Adrenal gland (tissue), 5 donors: ENCODE data around the gene RBL1.

Experiments used
- CTCF ChIP-seq, 6 experiments: fragments of 450-650 bp in 4 of 6; fragments of 200-600 bp in 2 of 6; sonication (generic) in 1 of 6; IDR thresholded peaks; 1 replicate in 5 of 6; 2 replicates in 1 of 6; pipeline versions ENCODE4 v1.5.1 to v1.8.0; 2016 to 2021; ENCODE audit warnings: antibody characterized with exemption in 6 of 6, mild to moderate bottlenecking in 2 of 6, moderate library complexity in 1 of 6
- POLR2A ChIP-seq, 2 donors: fragments of 450-650 bp; IDR thresholded peaks; one replicate each; pipeline ENCODE4 v1.6.1; 2017; ENCODE audit warnings: antibody characterized with exemption in 2 of 2, mild to moderate bottlenecking in 2 of 2, moderate library complexity in 1 of 2
- donor health status: DM: no; HTN: no; CAD: no.

GRCh38 chr20:37108676-37109075 is 12.9 kb upstream of the RBL1 start:
- no peak for TF ChIP-seq CTCF (IDR thresholded peaks at IDR 0.05)
- no peak for TF ChIP-seq POLR2A (IDR thresholded peaks at IDR 0.05)
